Liver (tissue), 3 donors: ENCODE results near the gene ATG10.

Source experiments
- ATF3 ChIP-seq: IDR thresholded peaks from 2 replicates; pipeline ENCODE4 v1.6.1; 2016; ENCODE audit warnings: antibody characterized with exemption
- CTCF ChIP-seq: fragments of 150-350 bp; IDR thresholded peaks from 2 replicates; pipeline ENCODE4 v1.5.1; 2017; ENCODE audit warnings: improper control_type of control experiment, low read depth, low read length; ENCODE audit not compliant: missing input control
- EGR1 ChIP-seq, 2 donors: IDR thresholded peaks; 2 replicates each; pipeline ENCODE4 v1.6.1; 2016 to 2018; ENCODE audit warnings: antibody characterized with exemption in 2 of 2, low read depth in 2 of 2
- RAD21 ChIP-seq, 2 donors: IDR thresholded peaks; 2 replicates each; pipeline ENCODE4 v1.6.1; 2016; ENCODE audit warnings: antibody characterized with exemption in 2 of 2, mild to moderate bottlenecking in 2 of 2
- RXRA ChIP-seq, 2 donors: IDR thresholded peaks; 2 replicates each; pipeline ENCODE4 v1.6.1; 2017 to 2018; ENCODE audit warnings: antibody characterized with exemption in 2 of 2, mild to moderate bottlenecking in 1 of 2
- TF ChIP-seq, protein P1 (sequence below): IDR thresholded peaks from 2 replicates; pipeline ENCODE4 v1.6.1; 2016; ENCODE audit warnings: antibody characterized with exemption, mild to moderate bottlenecking
- donor health status: healthy.
- donor health status: healthy.

DNA sequence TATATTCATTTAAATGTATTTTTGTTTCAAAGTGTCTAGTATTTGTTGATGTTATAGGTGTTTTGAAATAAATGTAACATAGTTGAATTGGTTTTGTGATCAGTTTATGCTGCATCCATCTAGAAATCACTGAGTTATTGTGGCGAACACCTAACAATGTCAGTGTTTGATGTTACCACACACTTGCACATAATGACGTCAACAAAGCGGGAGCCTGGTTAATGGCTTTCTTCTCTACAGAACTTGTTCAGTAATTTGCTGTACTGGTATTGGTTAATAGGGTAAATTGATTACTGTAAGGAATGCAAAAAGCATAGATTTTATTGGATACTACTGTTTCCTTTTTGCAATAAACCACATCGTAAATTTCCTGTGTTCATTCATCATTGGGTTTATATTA is 133.0 kb downstream of the ATG10 start:
- TF ChIP-seq CTCF (no peak), ATF3 (no peak), RXRA (IDR thresholded peaks at IDR 0.05) (no peak), RAD21 (IDR thresholded peaks at IDR 0.05) (no peak), EGR1 (IDR thresholded peaks at IDR 0.05; ENCODE audit: low read depth in 2 of 2) (no peak)
- TF ChIP-seq, protein P1, sequence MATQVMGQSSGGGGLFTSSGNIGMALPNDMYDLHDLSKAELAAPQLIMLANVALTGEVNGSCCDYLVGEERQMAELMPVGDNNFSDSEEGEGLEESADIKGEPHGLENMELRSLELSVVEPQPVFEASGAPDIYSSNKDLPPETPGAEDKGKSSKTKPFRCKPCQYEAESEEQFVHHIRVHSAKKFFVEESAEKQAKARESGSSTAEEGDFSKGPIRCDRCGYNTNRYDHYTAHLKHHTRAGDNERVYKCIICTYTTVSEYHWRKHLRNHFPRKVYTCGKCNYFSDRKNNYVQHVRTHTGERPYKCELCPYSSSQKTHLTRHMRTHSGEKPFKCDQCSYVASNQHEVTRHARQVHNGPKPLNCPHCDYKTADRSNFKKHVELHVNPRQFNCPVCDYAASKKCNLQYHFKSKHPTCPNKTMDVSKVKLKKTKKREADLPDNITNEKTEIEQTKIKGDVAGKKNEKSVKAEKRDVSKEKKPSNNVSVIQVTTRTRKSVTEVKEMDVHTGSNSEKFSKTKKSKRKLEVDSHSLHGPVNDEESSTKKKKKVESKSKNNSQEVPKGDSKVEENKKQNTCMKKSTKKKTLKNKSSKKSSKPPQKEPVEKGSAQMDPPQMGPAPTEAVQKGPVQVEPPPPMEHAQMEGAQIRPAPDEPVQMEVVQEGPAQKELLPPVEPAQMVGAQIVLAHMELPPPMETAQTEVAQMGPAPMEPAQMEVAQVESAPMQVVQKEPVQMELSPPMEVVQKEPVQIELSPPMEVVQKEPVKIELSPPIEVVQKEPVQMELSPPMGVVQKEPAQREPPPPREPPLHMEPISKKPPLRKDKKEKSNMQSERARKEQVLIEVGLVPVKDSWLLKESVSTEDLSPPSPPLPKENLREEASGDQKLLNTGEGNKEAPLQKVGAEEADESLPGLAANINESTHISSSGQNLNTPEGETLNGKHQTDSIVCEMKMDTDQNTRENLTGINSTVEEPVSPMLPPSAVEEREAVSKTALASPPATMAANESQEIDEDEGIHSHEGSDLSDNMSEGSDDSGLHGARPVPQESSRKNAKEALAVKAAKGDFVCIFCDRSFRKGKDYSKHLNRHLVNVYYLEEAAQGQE = no peak
